HepG2 (cell line): ENCODE measurements around the gene CPNE4. TPM values are rescaled to one million over a fixed set of nuclear protein-coding genes. Genes with fewer than 3 reads are reported as not detected.

Source experiments
- ATAC-seq: fragments of 200-7000 bp; cut with Tn5 transposase; 3 replicates; pipeline ENCODE4 v1.9.1; 2020; ENCODE audit warnings: mild to moderate bottlenecking, moderate library complexity
- BruUV-seq: library from RNA; stranded (reverse); fragments of 400-500 nt; replicated peaks from 2 replicates; lab custom pipeline; 2021; lab: Mats Ljungman, UMichigan
- CTCF ChIA-PET: fragments of 300-600 bp; formaldehyde crosslinking; extraction: SDS; loops from one replicate; lab custom pipeline; 2021; ENCODE audit warnings: low total read pairs, inconsistent platforms, low intra/inter-chr PET ratio; lab: Yijun Ruan, JAX
- POLR2A ChIA-PET: fragments of 350-600 bp; sonication (Branson Sonifier 250); formaldehyde crosslinking; loops from one replicate; lab custom pipeline; 2020; ENCODE audit warnings: antibody characterized with exemption, inconsistent platforms; lab: Yijun Ruan, JAX
- DNase-seq: peaks from one replicate; pipeline ENCODE4 v3.0.0-alpha.2; 2015; ENCODE audit warnings: low spot score
- FAIRE-seq: peaks from 3 replicates; lab custom pipeline; 2011; peaks lifted over from hg19 to GRCh38; lab: Jason Lieb, UNC
- H2AFZ ChIP-seq: one replicate; pipeline ENCODE4 v1.6.1; 2011; ENCODE audit warnings: low read length, inconsistent platforms
- H3K27ac ChIP-seq: fragments of 300-600 bp; 3 replicates; pipeline ENCODE4 v1.8.0; 2011; ENCODE audit warnings: mixed run types, mild to moderate bottlenecking, mixed read lengths, low read length, inconsistent platforms; ENCODE audit not compliant: insufficient read depth; ENCODE audit errors: extremely low read length
- H3K27me3 ChIP-seq, 2 experiments: fragments of 200-600 bp in 1 of 2; 2 replicates in 1 of 2; 3 replicates in 1 of 2; pipeline versions ENCODE4 v1.6.0 to v1.8.0; 2011; ENCODE audit warnings: low read length in 2 of 2, mild to moderate bottlenecking in 2 of 2, moderate library complexity in 2 of 2, inconsistent platforms in 1 of 2; ENCODE audit not compliant: insufficient read depth in 2 of 2, control insufficient read depth in 1 of 2
- H3K36me3 ChIP-seq, 2 experiments: fragments of 200-600 bp in 1 of 2; replicated peaks in 1 of 2; 2 replicates in 1 of 2; 3 replicates in 1 of 2; pipeline versions ENCODE4 v1.5.1 to v1.8.0; 2011; ENCODE audit warnings: low read length in 2 of 2, inconsistent platforms in 1 of 2; ENCODE audit not compliant: insufficient read depth in 2 of 2, control insufficient read depth in 1 of 2
- H3K4me1 ChIP-seq: 2 replicates; pipeline ENCODE4 v1.5.1; 2012; ENCODE audit warnings: low read length, inconsistent platforms; ENCODE audit not compliant: insufficient read depth
- H3K4me2 ChIP-seq: 2 replicates; pipeline ENCODE4 v1.6.0; 2011; ENCODE audit warnings: low read depth, low read length, inconsistent platforms
- H3K4me3 ChIP-seq, 3 experiments: fragments of 200-600 bp in 1 of 3; sonication (generic), shearing (Covaris generic) in 1 of 3; replicated peaks in 1 of 3; 2 replicates each; pipeline ENCODE4 v1.5.1; 2011 to 2016; ENCODE audit warnings: low read length in 3 of 3, inconsistent platforms in 2 of 3, low read depth in 2 of 3, mild to moderate bottlenecking in 2 of 3, control low read depth in 1 of 3, mixed read lengths in 1 of 3; ENCODE audit not compliant: insufficient read depth in 1 of 3
- H3K79me2 ChIP-seq: one replicate; pipeline ENCODE4 v1.6.1; 2011; ENCODE audit warnings: low read length, inconsistent platforms; ENCODE audit not compliant: insufficient read depth
- H3K9ac ChIP-seq: 2 replicates; pipeline ENCODE4 v1.6.0; 2011; ENCODE audit warnings: mild to moderate bottlenecking, low read depth, low read length, inconsistent platforms; ENCODE audit not compliant: insufficient read depth
- H3K9me3 ChIP-seq: 2 replicates; pipeline ENCODE4 v1.5.1; 2012; ENCODE audit warnings: mild to moderate bottlenecking, low read length
- H4K20me1 ChIP-seq: 2 replicates; pipeline ENCODE4 v1.6.0; 2011; ENCODE audit warnings: inconsistent platforms, mild to moderate bottlenecking, low read length, moderate library complexity; ENCODE audit not compliant: insufficient read depth
- SP140L ChIP-seq: sonication (generic); formaldehyde crosslinking; IDR thresholded peaks from 2 replicates; pipeline ENCODE4 v1.4.0; 2020; ENCODE audit warnings: missing genetic modification reagents, borderline replicate concordance
- TSC22D2 ChIP-seq: sonication (generic); formaldehyde crosslinking; IDR thresholded peaks from 2 replicates; pipeline ENCODE4 v1.5.1; 2020; ENCODE audit warnings: missing genetic modification reagents, mild to moderate bottlenecking, borderline replicate concordance
- YEATS2 ChIP-seq: sonication (generic); formaldehyde crosslinking; IDR thresholded peaks from 2 replicates; pipeline ENCODE4 v1.4.0; 2020; ENCODE audit warnings: missing genetic modification reagents, borderline replicate concordance
- ZFY ChIP-seq: sonication (generic); formaldehyde crosslinking; IDR thresholded peaks from 2 replicates; pipeline ENCODE4 v1.4.0; 2020; ENCODE audit warnings: missing genetic modification reagents
- ZNF230 ChIP-seq: sonication (generic); formaldehyde crosslinking; IDR thresholded peaks from 2 replicates; pipeline ENCODE4 v1.4.0; 2020; ENCODE audit warnings: mild to moderate bottlenecking, missing genetic modification reagents
- ZNF432 ChIP-seq: sonication (generic); formaldehyde crosslinking; IDR thresholded peaks from 2 replicates; pipeline ENCODE4 v1.5.0; 2020; ENCODE audit warnings: missing genetic modification reagents, mild to moderate bottlenecking, borderline replicate concordance
- ZNF543 ChIP-seq: sonication (generic); formaldehyde crosslinking; IDR thresholded peaks from 2 replicates; pipeline ENCODE4 v1.4.0; 2020; ENCODE audit warnings: mild to moderate bottlenecking, missing genetic modification reagents
- ZSCAN31 ChIP-seq: sonication (generic); formaldehyde crosslinking; IDR thresholded peaks from 2 replicates; pipeline ENCODE4 v1.5.0; 2020; ENCODE audit warnings: low read depth, mild to moderate bottlenecking, missing genetic modification reagents
- WGBS: methylation state at CpG from one replicate; pipeline ENCODE4 v1.1.6; 2017; ENCODE audit warnings: low lambda C conversion rate; 5-methylcytosine and 5-hydroxymethylcytosine counted together
- in situ Hi-C: cut with HindIII; loops from 2 replicates; pipeline ENCODE4 v1.10.0; 2017; ENCODE audit warnings: low pct_unique_long_range_greater_than_20kb; ENCODE audit not compliant: extremely low pct_ligation_motif_present
- intact Hi-C: fragments of 100-400 bp; cut with micrococcal nuclease; formaldehyde crosslinking; loops from one replicate; pipeline ENCODE4 v1.10.0; 2022; ENCODE audit not compliant: unreplicated experiment
- polyA plus RNA-seq, 8 experiments: library from polyadenylated mRNA; depleted of rRNA in 3 of 8; stranded (reverse) in 7 of 8; unstranded in 1 of 8; fragments of >200 nt; fragmentation: Illumina TruSeq in 4 of 8; extraction: Trizol in 4 of 8; gene quantifications; 2 replicates each; pipeline versions ENCODE4 v1.2.1 to v1.2.3, GENCODE V29; 2011 to 2016; ENCODE audit warnings: low read depth in 4 of 8, missing spikeins in 1 of 8, mixed read lengths in 1 of 8; ENCODE audit not compliant: insufficient read depth in 1 of 8
- total RNA-seq, 5 experiments: library from RNA; depleted of rRNA; stranded (reverse); fragments of >200 nt; fragmentation: Illumina TruSeq; extraction: Trizol; gene quantifications; 2 replicates each; pipeline ENCODE4 v1.2.3, GENCODE V29; 2016; ENCODE audit warnings: low read depth in 1 of 5
- TF ChIP-seq, protein P1 (sequence below): sonication (generic); formaldehyde crosslinking; IDR thresholded peaks from 2 replicates; pipeline ENCODE4 v1.4.0; 2020; ENCODE audit warnings: missing genetic modification reagents
- TF ChIP-seq, protein P2 (sequence below): sonication (generic); formaldehyde crosslinking; IDR thresholded peaks from 2 replicates; pipeline ENCODE4 v1.4.0; 2020; ENCODE audit warnings: missing genetic modification reagents, borderline replicate concordance

The CPNE4 gene
- total and polyA plus RNA-seq, 2 of the 13 experiments (the other 11 are each of a cell fraction or from before 2014, with no cell fraction given), result not detected

DNA sequence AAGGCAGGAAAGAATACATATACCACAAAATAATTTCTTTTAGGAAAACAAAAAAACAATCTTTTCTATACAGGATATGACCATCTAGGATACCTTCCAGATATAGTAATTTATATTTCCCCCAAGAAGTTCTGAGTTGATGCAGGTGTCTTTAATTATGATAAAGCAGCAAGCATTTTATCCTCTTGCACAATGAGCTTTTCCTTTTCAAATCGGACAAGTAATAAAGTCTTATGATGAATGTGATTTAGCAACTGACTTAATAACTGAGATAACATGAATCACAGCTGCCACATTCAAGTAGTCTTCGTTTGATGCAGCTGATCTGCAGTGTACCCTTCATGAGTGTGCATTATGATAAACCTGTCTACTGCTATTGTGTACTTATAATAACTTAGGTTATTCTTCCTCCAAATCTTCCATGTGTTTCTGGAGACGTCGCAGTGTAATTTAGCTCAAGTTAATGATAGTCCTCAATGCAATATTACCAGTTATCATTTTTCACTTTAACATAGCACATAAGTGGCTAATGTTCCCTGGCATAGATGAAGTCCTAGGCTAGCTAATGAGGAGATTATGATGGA is 271.7 kb downstream of the CPNE4 start:
- H2AFZ ChIP-seq, result no peak overlapping the region

More for the DNA sequence above, 271.7 kb downstream of the CPNE4 start:
- Histone ChIP-seq H3K9me3 (no peaks in the 10 kb centered on the region), H3K4me2 (no peak overlapping the region), H3K36me3 (no peaks in the 10 kb centered on the region), H3K27ac (no peak overlapping the region), H4K20me1 (no peaks in the 10 kb centered on the region), H3K4me3 (no peak overlapping the region), H3K9ac (no peak overlapping the region), H3K79me2 (no peaks in the 10 kb centered on the region), H3K4me1 (no peaks in the 10 kb centered on the region)
- FAIRE-seq (no peak), DNase-seq (no peak), ATAC-seq (no peak)
- WGBS, result 2% methylated on average over 4 of the region's 4 CpGs
- in situ Hi-C loops, result no loop called here
- ChIA-PET POLR2A (no interaction called here), CTCF (no interaction called here)
- intact Hi-C loops, result no loop called here
- TF ChIP-seq ZFY (CRISPR knock-in tag), result no peak
- no peak for TF ChIP-seq TSC22D2 (CRISPR knock-in tag)
- TF ChIP-seq, protein P1, sequence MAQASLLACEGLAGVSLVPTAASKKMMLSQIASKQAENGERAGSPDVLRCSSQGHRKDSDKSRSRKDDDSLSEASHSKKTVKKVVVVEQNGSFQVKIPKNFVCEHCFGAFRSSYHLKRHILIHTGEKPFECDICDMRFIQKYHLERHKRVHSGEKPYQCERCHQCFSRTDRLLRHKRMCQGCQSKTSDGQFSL (CRISPR knock-in tag), result no peak
- TF ChIP-seq, protein P2, sequence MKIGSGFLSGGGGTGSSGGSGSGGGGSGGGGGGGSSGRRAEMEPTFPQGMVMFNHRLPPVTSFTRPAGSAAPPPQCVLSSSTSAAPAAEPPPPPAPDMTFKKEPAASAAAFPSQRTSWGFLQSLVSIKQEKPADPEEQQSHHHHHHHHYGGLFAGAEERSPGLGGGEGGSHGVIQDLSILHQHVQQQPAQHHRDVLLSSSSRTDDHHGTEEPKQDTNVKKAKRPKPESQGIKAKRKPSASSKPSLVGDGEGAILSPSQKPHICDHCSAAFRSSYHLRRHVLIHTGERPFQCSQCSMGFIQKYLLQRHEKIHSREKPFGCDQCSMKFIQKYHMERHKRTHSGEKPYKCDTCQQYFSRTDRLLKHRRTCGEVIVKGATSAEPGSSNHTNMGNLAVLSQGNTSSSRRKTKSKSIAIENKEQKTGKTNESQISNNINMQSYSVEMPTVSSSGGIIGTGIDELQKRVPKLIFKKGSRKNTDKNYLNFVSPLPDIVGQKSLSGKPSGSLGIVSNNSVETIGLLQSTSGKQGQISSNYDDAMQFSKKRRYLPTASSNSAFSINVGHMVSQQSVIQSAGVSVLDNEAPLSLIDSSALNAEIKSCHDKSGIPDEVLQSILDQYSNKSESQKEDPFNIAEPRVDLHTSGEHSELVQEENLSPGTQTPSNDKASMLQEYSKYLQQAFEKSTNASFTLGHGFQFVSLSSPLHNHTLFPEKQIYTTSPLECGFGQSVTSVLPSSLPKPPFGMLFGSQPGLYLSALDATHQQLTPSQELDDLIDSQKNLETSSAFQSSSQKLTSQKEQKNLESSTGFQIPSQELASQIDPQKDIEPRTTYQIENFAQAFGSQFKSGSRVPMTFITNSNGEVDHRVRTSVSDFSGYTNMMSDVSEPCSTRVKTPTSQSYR (CRISPR knock-in tag), result no peak
- TF ChIP-seq SP140L, result no peak
- no peak for TF ChIP-seq ZNF543
- TF ChIP-seq ZNF230 (CRISPR knock-in tag), result no peak
- no peak for TF ChIP-seq ZSCAN31 (CRISPR knock-in tag)
- TF ChIP-seq ZNF432 (CRISPR knock-in tag), result no peak
- TF ChIP-seq YEATS2, result no peak
- TF ChIP-seq, all 625 proteins: peak for 0
- no peaks in the 10 kb centered on the region for H3K27me3 ChIP-seq
- BruUV-seq, result no TSS peak
